GM21526 (cell line): ENCODE measurements around the gene RALB.
"Not testable (repeated sequence)": the region's sequence is repeated elsewhere in the genome, so short reads cannot be mapped to it uniquely, and the experiment has no call there.

ENCODE experiments used
- ATAC-seq: cut with Tn5 transposase; IDR thresholded peaks from one replicate; pipeline ENCODE4 v1.9.1; 2021; ENCODE audit warnings: moderate library complexity; ENCODE audit not compliant: unreplicated experiment, low FRiP score

The RALB gene

DNA sequence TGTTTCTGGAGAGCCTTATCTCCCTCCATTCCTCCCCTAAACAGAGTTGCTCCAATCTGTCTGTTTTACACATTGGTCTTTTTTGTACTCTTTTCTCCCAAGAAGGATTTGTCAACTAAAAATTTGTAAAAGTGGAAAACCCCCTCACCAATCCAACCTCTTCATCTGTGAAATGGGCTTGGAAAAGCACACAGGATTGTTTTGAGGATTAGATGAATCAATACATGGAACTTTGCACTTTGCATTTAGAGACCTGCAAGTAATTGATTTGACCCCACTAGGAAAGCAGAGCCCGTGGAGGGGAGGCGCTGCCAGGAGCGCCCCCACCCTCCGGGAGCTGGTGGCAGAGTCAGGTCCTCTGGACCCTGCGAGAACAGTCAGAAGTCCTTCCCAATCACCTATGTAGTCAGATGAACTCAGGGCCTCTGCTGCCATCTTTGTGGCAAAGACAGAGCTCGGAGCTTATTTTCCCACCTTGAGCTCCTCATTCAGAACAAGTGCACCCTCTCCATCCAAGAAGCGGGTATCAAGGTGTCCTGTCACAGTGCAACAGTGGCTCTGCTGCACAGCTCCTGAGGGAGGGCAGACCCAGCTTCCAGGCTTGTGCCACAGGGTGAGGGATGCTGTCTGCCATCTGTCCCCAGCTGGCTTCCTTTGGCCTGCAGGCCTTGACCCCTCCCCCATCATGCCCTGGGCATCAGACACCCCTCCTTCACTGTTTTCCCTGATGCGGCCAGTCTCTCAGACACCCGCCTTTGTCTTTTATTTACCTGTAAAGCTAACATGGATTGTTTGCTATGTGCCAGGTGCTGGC is 27.7 kb upstream of the RALB start:
- ATAC-seq = no peak

GRCh38 chr2:120225549-120226065 is 27.0 kb upstream of the RALB start:
- no peak for ATAC-seq

- ATAC-seq = no peak
Observed at GRCh38 chr2:120226316-120226715, 26.3 kb upstream of the RALB start.

GRCh38 chr2:120227111-120227991 is 25.3 kb upstream of the RALB start:
- ATAC-seq = no peak

DNA sequence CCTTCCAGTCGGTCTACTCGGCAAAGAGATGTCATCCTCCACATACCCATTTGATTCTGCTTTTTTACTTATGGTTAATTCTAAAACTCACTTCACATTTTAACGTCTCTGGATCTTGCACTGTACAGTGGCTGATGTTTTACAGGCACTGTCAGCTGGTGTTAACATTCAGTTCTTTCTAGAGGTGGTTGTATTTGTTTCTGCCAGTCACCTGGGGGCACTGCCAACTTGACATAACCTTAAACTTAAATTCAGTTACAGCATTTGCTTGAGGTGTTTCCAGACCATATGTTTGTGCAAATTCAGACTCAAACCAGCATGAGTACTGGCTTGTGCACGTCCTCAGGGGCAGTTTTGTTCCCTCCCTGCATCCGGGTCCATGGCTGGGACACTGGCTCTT is 24.1 kb upstream of the RALB start:
- ATAC-seq = no peak

GRCh38 chr2:120229341-120229740 is 23.3 kb upstream of the RALB start:
- ATAC-seq = no peak

DNA sequence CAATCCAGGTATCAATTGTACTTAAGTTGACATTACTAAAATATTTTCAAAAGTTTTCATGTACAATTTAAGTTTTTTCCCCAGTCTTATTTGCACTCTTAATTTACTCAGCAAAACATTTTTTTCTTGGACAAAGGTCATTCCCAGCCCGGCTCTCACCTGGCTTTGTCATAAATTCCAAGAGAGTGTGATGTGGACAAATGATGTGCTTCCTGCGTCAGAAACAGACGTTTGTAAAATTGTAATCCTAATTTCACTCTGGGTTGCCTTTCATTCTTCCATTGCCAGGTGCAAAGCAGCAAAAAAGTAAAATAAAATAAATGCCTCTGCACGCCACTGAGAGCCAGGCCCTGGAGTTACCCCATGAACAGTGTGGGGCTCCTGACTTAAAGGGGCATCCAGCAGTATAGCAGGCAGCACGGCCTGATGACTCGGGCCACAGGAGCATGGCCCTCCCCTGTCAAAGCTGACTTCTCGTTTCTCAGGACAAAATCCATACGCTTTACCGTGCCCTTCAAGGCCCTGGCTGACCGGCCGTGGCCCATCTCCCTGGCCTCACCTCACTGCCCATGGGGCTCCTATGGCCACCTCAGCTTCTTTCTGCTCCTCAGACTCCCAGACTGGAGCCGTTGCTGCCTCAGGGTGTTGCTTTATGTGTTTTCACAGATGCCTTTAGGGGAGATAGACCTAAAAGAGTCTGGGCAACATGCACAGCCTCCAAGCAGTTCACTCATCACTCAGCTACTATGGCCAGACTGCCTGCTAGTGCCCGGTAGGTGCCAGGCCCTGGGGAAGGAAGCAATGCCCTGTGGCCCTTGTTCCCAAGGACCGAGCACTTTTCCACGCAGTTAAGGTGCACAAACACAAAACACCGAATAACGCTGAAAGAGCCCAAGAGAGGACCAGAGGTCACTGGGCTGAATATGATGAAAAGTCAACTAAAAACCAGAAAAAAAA is 21.9 kb upstream of the RALB start:
- no peak for ATAC-seq

DNA sequence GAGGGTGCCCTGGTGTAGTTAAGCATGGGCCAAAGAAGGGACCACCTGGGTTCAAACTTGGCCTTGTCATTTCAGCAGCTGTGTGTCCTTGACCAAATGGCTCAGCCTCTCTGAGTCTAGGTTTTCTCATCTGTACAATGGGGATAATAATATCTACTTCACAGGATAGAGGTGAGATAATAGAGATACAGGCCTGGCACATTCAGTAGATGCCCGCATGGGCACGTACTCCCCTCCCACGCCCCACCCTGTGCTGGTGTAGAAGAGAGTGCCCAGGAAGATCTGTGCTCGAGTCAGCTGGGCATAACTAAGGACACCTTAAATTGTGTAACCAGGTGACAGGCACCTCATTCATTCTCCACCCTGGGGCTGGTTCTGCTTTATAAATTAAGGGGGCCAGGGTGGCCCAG is 21.1 kb upstream of the RALB start:
- ATAC-seq = peak; percentile 21

- ATAC-seq = peak; percentile 87
Observed at GRCh38 chr2:120231974-120232635, 20.5 kb upstream of the RALB start.

DNA sequence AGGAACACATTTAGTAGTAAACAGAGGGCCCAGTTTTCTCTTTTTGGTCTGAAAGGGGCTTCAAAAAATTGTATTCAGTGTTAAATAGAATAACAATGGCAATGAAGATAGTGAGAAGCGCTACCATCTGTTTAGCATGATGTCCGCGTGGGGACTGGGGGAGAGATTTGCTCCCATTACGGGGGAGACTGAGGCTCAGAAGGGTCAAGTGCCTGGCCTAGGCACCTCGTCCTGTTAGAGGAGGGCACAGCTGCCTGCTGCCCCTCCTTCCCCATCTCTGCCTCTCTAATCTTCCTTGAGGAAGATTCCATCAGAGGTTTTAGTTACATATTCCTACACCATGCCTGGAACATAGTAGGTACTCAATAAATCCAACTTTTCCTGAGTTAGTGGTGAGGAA is 19.4 kb upstream of the RALB start:
- ATAC-seq = no peak

- ATAC-seq = not testable (repeated sequence)
Observed at GRCh38 chr2:120235158-120235557, 17.5 kb upstream of the RALB start.

DNA sequence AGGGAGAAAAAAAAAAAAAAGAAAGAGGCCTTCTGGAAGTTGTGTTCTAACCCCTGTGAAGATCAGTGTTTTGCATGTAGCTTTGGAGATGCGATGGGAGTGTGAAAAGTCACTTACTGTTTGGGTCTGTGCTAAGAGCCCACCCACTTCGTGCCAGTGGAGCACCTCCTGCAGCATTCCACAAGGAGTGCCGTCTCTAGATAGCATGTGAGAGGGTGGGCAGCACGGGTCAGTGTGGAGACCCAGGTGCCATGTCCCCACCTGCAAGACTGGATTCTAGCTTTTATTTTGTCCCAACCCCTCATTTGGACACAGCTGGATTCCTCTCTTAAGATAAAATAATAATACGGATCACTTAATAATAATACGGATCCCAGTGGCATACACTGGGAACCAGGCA is 17.0 kb upstream of the RALB start:
- no peak for ATAC-seq

- ATAC-seq = no peak
Observed at GRCh38 chr2:120236316-120236715, 16.3 kb upstream of the RALB start.

- no peak for ATAC-seq
Observed at GRCh38 chr2:120236791-120237190, 15.9 kb upstream of the RALB start.

GRCh38 chr2:120237491-120237902 is 15.2 kb upstream of the RALB start:
- ATAC-seq = no peak

- ATAC-seq = no peak
Observed at GRCh38 chr2:120238728-120239487, 13.7 kb upstream of the RALB start.

- no peak for ATAC-seq
Observed at GRCh38 chr2:120239488-120240287, 13.0 kb upstream of the RALB start.

- no peak for ATAC-seq
Observed at GRCh38 chr2:120240901-120241429, 11.7 kb upstream of the RALB start.
